ENCODE results near the gene ITIH5.
A peak's percentile ranks its signal among the peaks of the same experiment; 100 is the strongest.

ITIH5 gene

GRCh38 chr10:7527468-7527867 is 139.3 kb downstream of the ITIH5 start:
- no peak overlapping the region for H3K9ac ChIP-seq
- no peak overlapping the region for H3K4me3 ChIP-seq (IDR thresholded peaks at IDR 0.05; ENCODE audit: insufficient read depth, low read depth, low read length)

GRCh38 chr10:7526017-7526400 is 140.8 kb downstream of the ITIH5 start:
- Histone ChIP-seq H4K20me1 (ENCODE audit: insufficient read depth) (no peaks in the 10 kb centered on the region), H2AFZ (ENCODE audit: low read depth) (peak overlapping the region; percentile 1; the same call in 1 of the 2 replicates), H3K79me2 (ENCODE audit: insufficient read depth, low read depth) (no peaks in the 10 kb centered on the region), H3K27me3 (ENCODE audit: insufficient read depth, low read depth) (no peaks in the 10 kb centered on the region), H3K4me1 (ENCODE audit: low read depth, poor library complexity, severe bottlenecking) (peaks cover 11% of the 10 kb centered on the region), H3K36me3 (ENCODE audit: insufficient read depth) (no peaks in the 10 kb centered on the region), H3K27ac (no peak overlapping the region), H3K4me3 (IDR thresholded peaks at IDR 0.05; ENCODE audit: insufficient read depth, low read depth, low read length) (no peak overlapping the region), H3K4me2 (no peak overlapping the region), H3K9ac (no peak overlapping the region)
- TF ChIP-seq, protein P1, sequence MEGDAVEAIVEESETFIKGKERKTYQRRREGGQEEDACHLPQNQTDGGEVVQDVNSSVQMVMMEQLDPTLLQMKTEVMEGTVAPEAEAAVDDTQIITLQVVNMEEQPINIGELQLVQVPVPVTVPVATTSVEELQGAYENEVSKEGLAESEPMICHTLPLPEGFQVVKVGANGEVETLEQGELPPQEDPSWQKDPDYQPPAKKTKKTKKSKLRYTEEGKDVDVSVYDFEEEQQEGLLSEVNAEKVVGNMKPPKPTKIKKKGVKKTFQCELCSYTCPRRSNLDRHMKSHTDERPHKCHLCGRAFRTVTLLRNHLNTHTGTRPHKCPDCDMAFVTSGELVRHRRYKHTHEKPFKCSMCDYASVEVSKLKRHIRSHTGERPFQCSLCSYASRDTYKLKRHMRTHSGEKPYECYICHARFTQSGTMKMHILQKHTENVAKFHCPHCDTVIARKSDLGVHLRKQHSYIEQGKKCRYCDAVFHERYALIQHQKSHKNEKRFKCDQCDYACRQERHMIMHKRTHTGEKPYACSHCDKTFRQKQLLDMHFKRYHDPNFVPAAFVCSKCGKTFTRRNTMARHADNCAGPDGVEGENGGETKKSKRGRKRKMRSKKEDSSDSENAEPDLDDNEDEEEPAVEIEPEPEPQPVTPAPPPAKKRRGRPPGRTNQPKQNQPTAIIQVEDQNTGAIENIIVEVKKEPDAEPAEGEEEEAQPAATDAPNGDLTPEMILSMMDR (conservative IDR thresholded peaks at IDR 0.05; ENCODE audit: low read depth, low read length): no peak

More at GRCh38 chr10:7527468-7527867, 139.3 kb downstream of the ITIH5 start:
- Histone ChIP-seq H2AFZ (ENCODE audit: low read depth) (no peak overlapping the region), H3K27ac (no peak overlapping the region), H4K20me1 (ENCODE audit: insufficient read depth) (no peaks in the 10 kb centered on the region), H3K36me3 (ENCODE audit: insufficient read depth) (no peaks in the 10 kb centered on the region), H3K27me3 (ENCODE audit: insufficient read depth, low read depth) (no peaks in the 10 kb centered on the region), H3K4me2 (no peak overlapping the region), H3K4me1 (ENCODE audit: low read depth, poor library complexity, severe bottlenecking) (peaks cover 11% of the 10 kb centered on the region), H3K79me2 (ENCODE audit: insufficient read depth, low read depth) (no peaks in the 10 kb centered on the region)
- TF ChIP-seq, protein P1 (conservative IDR thresholded peaks at IDR 0.05; ENCODE audit: low read depth, low read length): no peak

GRCh38 chr10:7525314-7526016 is 141.3 kb downstream of the ITIH5 start:
- no peaks in the 10 kb centered on the region for H3K27me3 ChIP-seq (ENCODE audit: insufficient read depth, low read depth)
- TF ChIP-seq, protein P1 (conservative IDR thresholded peaks at IDR 0.05; ENCODE audit: low read depth, low read length): peak; percentile 95
- peak overlapping the region; percentile 6; the same call in 1 of the 2 replicates for H3K4me2 ChIP-seq
- H2AFZ ChIP-seq (ENCODE audit: low read depth): peak overlapping the region; percentile 1; the same call in 1 of the 2 replicates
- H3K4me1 ChIP-seq (ENCODE audit: low read depth, poor library complexity, severe bottlenecking): peaks cover 11% of the 10 kb centered on the region
- H3K9ac ChIP-seq: no peak overlapping the region
- no peaks in the 10 kb centered on the region for H3K36me3 ChIP-seq (ENCODE audit: insufficient read depth)
- no peak overlapping the region for H3K27ac ChIP-seq
- no peaks in the 10 kb centered on the region for H4K20me1 ChIP-seq (ENCODE audit: insufficient read depth)
- no peak overlapping the region for H3K4me3 ChIP-seq (IDR thresholded peaks at IDR 0.05; ENCODE audit: insufficient read depth, low read depth, low read length)
- H3K79me2 ChIP-seq (ENCODE audit: insufficient read depth, low read depth): no peaks in the 10 kb centered on the region

DNA sequence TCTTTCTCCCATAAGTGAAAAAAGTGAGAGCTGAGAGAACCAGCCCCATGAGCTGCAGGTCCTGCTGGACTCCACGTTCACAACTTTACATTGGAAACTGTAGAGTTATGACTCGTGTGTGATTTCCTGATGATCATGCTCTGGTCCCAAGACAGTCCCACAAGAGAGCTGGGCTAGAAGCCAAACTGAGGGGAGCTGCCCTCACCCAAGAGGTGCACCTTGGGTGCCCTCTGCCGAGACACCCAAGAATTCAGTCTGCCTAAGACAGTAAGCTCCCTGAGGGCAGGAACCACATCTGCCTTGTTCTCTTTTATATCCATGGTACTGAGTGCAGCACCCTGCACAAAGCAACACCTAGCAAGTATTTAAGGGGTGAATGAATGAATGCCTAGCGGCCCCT is 143.1 kb downstream of the ITIH5 start:
- H3K27ac ChIP-seq: no peak overlapping the region
- no peaks in the 10 kb centered on the region for H3K27me3 ChIP-seq (ENCODE audit: insufficient read depth, low read depth)
- H3K4me3 ChIP-seq (IDR thresholded peaks at IDR 0.05; ENCODE audit: insufficient read depth, low read depth, low read length): no peak overlapping the region
- H3K4me2 ChIP-seq: no peak overlapping the region
- peaks cover 11% of the 10 kb centered on the region for H3K4me1 ChIP-seq (ENCODE audit: low read depth, poor library complexity, severe bottlenecking)
- H3K79me2 ChIP-seq (ENCODE audit: insufficient read depth, low read depth): no peaks in the 10 kb centered on the region
- H3K9ac ChIP-seq: no peak overlapping the region
- H4K20me1 ChIP-seq (ENCODE audit: insufficient read depth): no peaks in the 10 kb centered on the region
- TF ChIP-seq, protein P1 (conservative IDR thresholded peaks at IDR 0.05; ENCODE audit: low read depth, low read length): no peak
- H2AFZ ChIP-seq (ENCODE audit: low read depth): no peak overlapping the region
- H3K36me3 ChIP-seq (ENCODE audit: insufficient read depth): no peaks in the 10 kb centered on the region

All from KMS-11 (cell line).